Anterior cingulate cortex (tissue), 58 donors: ENCODE results near the gene GDF9.
A peak's percentile ranks its signal among the peaks of the same experiment; 100 is the strongest.

Experiments used
- DNase-seq, 58 donors: peaks; one replicate each; lab custom pipeline; 2025; lab: John Stamatoyannopoulos, UW

GDF9 gene, protein sequence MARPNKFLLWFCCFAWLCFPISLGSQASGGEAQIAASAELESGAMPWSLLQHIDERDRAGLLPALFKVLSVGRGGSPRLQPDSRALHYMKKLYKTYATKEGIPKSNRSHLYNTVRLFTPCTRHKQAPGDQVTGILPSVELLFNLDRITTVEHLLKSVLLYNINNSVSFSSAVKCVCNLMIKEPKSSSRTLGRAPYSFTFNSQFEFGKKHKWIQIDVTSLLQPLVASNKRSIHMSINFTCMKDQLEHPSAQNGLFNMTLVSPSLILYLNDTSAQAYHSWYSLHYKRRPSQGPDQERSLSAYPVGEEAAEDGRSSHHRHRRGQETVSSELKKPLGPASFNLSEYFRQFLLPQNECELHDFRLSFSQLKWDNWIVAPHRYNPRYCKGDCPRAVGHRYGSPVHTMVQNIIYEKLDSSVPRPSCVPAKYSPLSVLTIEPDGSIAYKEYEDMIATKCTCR

GRCh38 chr5:132866342-132867045, at the start of gene GDF9, which contains the start of gene UQCRQ:
Gene GDF9 (minus strand): TSS chr5:132866469. CDS start chr5:132864533, 1,936 bp downstream.
Gene UQCRQ (plus strand): TSS chr5:132866642. CDS start chr5:132866882, 240 bp downstream.
- DNase-seq, result peak; percentile 68 to 100 (median 97)

DNA sequence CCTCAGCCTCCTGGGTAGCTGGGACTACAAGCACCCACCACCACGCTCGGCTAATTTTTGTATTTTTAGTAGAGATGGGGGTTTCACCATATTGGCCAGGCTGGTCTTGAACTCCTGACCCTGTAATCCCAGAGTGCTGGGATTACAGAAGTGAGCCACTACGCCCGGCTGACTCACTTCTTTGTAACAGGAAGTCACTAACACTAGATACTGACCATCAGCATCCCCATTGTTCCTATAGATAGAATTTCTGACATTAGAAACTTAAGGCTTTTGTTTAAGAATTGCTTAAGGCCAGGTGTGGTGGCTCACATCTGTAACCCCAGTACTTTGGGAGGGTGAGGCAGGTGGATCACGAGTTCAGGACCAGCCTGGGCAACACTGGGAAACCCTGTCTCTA, 49.4 kb upstream of the GDF9 start:
- no peak for DNase-seq

GRCh38 chr5:132909702-132910101, 43.4 kb upstream of the GDF9 start:
- DNase-seq, result no peak

GRCh38 chr5:132907161-132907560, 40.9 kb upstream of the GDF9 start:
- no peak for DNase-seq

DNA sequence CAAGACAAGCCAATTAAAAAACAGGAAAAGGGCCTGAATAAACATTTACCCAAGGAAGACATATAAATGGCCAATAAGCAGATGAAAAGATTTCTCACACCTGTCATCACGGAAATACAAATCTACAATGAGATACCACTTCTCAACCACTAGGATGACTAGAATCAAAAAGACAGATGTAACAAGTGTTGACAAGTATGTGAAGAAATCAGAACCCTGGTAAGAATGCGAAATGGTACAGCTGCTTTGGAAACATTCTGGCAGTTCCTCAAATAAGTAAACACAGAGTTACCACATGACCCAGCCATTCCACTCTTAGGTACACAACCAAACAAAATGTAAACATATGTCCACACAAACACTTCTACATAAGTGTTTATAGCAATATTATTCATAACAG, 39.7 kb upstream of the GDF9 start:
- no peak for DNase-seq

DNA sequence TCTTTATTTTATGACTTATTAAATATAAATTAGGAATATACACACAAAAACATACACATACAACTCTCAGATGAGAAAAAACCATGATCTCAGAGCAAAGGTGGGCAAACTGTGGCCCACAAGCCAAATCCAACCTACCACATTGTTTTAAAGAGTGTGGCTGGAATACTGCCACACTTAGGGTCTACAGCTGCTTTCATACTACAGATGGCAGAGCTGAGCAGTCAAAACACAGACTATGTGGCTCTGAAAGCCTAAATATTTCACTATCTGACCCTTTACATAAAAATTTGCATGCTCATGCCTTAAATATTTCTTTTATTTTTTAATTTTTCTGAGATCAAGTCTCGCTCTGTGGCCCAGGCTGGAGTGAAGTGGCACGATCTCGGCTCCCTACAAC, 35.5 kb upstream of the GDF9 start:
- DNase-seq, result no peak

DNA sequence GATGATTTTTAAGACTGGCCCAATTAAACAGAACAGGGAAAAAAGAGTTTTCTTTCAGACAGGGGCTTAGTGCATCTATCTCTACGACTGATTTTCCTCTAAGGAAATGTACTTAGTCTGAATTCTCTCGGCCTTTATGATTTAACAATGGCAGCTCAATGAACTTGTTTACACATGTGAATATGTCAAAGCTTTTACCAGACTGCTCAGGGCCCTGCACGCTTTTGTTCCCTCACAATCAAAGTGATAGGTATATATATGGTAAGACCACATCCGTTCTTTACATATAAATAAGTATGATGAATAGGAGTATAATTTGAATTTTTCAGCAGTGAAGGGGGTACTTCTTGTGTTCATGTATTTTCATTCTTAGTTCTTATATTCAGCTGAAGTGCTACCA, 34.8 kb upstream of the GDF9 start:
- DNase-seq, result no peak

GRCh38 chr5:132898094-132898493, 31.8 kb upstream of the GDF9 start:
- DNase-seq, result no peak

DNA sequence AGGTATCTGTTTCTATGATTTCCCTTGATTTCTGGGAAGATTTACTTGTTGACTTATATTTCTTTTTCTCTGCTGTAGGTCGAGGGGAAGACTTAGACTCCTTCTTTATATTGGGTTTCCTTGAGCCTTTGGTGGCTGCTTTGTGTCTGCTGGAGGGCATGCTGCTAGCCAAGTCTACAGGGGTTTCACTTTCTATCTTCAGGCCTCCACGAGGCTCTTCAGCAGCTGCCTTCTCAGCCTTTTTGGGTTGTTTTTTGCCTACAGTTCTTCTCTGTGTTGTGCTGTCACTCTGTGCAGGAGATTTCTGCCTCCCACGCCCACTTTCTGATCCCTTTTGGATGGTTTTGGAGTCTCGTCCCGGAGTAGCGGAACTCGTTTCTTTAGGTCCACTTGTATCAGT, 30.4 kb upstream of the GDF9 start:
- DNase-seq, result peak in 2 of 58 donors; percentile 8 to 20

DNA sequence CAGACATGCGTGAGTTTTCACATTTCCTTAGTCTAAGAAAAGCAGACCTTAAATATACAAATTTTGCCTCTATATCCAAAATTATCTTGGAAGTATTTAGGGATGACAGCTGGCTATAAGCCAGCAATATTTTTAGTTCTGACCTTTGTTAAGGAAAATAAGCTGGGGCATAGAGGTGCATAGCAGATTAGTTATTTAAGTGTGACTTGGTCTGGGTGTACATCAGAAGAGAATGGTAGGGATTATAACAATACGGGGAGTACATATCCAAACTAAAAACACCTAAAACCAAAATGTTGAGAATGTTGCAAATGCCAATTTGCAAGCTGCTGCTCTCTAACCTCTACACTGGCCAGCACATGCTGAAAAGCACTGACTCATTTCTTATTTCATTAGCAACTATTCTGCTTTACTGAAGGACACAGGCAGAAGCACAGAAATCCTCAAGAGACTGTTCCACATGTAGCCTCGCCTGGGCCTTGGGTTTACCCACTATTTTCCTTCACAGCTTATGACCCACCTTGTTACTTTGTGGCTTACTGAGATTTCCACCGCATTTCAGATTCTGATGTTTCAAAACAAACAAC, 29.5 kb upstream of the GDF9 start:
- DNase-seq, result no peak

DNA sequence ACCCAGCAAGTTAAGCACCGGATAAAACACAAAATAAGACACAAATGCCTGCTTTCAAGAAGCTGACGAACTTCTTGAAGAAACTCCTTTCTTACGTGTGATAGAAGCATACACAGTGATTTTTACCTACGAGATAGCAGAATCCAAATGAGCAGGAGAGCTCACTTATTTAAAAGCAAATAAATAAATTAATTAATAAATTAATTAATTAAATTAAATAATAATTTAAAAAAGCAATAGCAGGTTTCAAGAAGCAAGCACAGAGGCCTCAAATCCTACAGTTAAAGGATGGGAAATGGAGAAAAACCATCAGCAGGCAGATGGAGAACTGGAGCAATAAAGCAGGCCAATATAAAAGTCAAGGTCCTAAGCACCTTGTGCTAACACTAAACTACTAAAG, 24.5 kb upstream of the GDF9 start:
- no peak for DNase-seq

GRCh38 chr5:132889501-132889900, 23.2 kb upstream of the GDF9 start:
- DNase-seq, result no peak

GRCh38 chr5:132887283-132887682, 21.0 kb upstream of the GDF9 start:
- no peak for DNase-seq

DNA sequence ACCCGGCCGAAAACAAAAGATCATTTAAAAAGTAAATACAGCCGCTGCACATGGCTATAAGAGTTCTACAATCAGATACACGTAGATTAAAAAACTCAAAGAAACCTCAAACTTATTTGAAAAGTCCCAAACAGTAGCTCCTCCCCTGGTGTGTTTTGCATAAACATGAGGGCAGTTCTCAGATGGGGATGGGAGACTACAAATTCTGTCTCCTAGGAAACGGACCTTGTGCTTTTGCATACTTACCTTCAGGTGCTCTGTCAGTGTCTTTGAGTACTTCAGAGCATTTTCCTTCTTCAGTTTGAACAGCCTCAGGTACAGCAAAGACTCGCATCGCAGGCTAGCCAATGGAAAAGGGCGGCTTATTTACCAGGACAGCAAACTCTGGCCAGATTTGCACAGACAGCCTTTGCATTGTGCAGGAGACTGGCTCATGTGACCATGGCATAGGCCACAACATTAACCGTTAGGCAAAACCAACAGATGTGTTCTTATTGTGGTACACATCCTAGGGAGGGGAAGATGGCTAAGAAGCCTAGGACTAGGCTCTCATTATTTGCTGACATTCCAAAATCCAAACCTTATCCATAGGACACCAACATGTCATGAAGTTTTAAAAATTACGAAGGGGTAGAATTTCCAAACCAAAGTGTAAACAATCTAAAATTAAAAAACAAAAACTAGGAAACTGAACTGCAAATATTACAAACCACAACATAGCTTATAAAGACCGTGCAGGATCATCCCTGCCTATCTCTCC, 20.0 kb upstream of the GDF9 start:
- peak in 8 of 58 donors; percentile 5 to 34 (median 15) for DNase-seq

GRCh38 chr5:132884548-132884947, 18.3 kb upstream of the GDF9 start:
- DNase-seq, result no peak

GRCh38 chr5:132883261-132883834, 17.1 kb upstream of the GDF9 start:
- peak in 38 of 58 donors; percentile 5 to 85 (median 40) for DNase-seq

- peak in 10 of 58 donors; percentile 3 to 35 (median 12) for DNase-seq
These were observed 11.7 kb upstream of the GDF9 start for GRCh38 chr5:132877938-132878337.

- DNase-seq, result peak in 1 of 58 donors; percentile 46
These were observed 11.2 kb upstream of the GDF9 start for GRCh38 chr5:132877466-132877865.

- no peak for DNase-seq
These were observed 9.9 kb upstream of the GDF9 start for GRCh38 chr5:132876020-132876759.
